SKM-1 (cell line): ENCODE measurements around the gene DCDC2.
"Not testable (repeated sequence)": the region's sequence is repeated elsewhere in the genome, so short reads cannot be mapped to it uniquely, and the experiment has no call there.

ENCODE experiments used
- DNase-seq: peaks from one replicate; lab custom pipeline; 2025; ENCODE audit not compliant: unreplicated experiment; lab: John Stamatoyannopoulos, UW

DCDC2 gene

GRCh38 chr6:24357336-24358218 lies at the start of gene DCDC2:
TSS of gene DCDC2 (minus strand) at chr6:24358059. CDS start at chr6:24357750, 309 bp downstream.
- DNase-seq = no peak

- no peak for DNase-seq
Measured at GRCh38 chr6:24405262-24405661, 47.4 kb upstream of the DCDC2 start.

GRCh38 chr6:24403501-24403824 lies 45.6 kb upstream of the DCDC2 start:
- DNase-seq = no peak

- DNase-seq = peak; percentile 52
Measured at GRCh38 chr6:24402697-24403500, 45.0 kb upstream of the DCDC2 start, which contains the start of gene MRS2. TSS of gene MRS2 (plus strand) at chr6:24402936. CDS start at chr6:24403047, 111 bp downstream.

GRCh38 chr6:24401458-24401857 lies 43.6 kb upstream of the DCDC2 start:
- no peak for DNase-seq

- DNase-seq = not testable (repeated sequence)
Measured at GRCh38 chr6:24400045-24401039, 42.5 kb upstream of the DCDC2 start.

- DNase-seq = no peak
Measured at GRCh38 chr6:24397631-24398030, 39.8 kb upstream of the DCDC2 start.

- no peak for DNase-seq
Measured at GRCh38 chr6:24396824-24397223, 39.0 kb upstream of the DCDC2 start.

GRCh38 chr6:24394780-24395437 lies 37.0 kb upstream of the DCDC2 start:
- DNase-seq = peak; percentile 39

- no peak for DNase-seq
Measured at GRCh38 chr6:24394061-24394779, 36.4 kb upstream of the DCDC2 start.

GRCh38 chr6:24391756-24392405 lies 34.0 kb upstream of the DCDC2 start:
- no peak for DNase-seq

- DNase-seq = no peak
Measured at GRCh38 chr6:24391208-24391607, 33.3 kb upstream of the DCDC2 start.

- DNase-seq = no peak
Measured at GRCh38 chr6:24387818-24388217, 30.0 kb upstream of the DCDC2 start.

- no peak for DNase-seq
Measured at GRCh38 chr6:24385536-24386269, 27.8 kb upstream of the DCDC2 start.

- not testable (repeated sequence) for DNase-seq
Measured at GRCh38 chr6:24384369-24385130, 26.7 kb upstream of the DCDC2 start.

GRCh38 chr6:24382891-24383494 lies 25.1 kb upstream of the DCDC2 start:
- not testable (repeated sequence) for DNase-seq

- no peak for DNase-seq
Measured at GRCh38 chr6:24382220-24382540, 24.3 kb upstream of the DCDC2 start.
